Activated CD8-positive, alpha-beta memory T cell treated with anti-CD3 and anti-CD28 coated beads for 48 hours (primary cell): Measurements from ENCODE around the gene SPCS2.
"Not testable (repeated sequence)": the region's sequence is repeated elsewhere in the genome, so short reads cannot be mapped to it uniquely, and the experiment has no call there.

Source experiments
- DNase-seq, 3 experiments: peaks; one replicate each; pipeline ENCODE4 v3.0.0-alpha.2; 2020; ENCODE audit warnings: low read depth in 2 of 3, low spot score in 2 of 3

The SPCS2 gene

DNA sequence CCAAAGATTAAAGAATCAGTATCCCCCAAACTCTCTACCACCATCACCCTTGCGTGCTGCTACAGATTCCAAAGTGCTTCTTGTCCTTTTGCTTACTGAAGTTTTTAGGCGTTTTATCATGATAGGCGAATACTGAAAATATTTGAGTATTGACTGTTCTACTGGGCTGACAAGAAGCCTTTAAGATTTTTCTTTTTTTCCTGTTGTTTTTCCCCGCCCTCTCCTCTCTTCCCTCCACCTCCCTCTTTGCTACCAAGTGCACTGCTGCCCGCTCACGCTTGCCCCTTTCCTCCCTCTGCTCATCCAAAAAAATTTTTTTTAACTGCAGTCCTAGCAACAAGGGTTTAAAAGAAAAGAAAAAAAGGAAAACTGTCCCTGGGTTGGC lies 679 bp downstream of the SPCS2 start:
- DNase-seq, result no peak

DNA sequence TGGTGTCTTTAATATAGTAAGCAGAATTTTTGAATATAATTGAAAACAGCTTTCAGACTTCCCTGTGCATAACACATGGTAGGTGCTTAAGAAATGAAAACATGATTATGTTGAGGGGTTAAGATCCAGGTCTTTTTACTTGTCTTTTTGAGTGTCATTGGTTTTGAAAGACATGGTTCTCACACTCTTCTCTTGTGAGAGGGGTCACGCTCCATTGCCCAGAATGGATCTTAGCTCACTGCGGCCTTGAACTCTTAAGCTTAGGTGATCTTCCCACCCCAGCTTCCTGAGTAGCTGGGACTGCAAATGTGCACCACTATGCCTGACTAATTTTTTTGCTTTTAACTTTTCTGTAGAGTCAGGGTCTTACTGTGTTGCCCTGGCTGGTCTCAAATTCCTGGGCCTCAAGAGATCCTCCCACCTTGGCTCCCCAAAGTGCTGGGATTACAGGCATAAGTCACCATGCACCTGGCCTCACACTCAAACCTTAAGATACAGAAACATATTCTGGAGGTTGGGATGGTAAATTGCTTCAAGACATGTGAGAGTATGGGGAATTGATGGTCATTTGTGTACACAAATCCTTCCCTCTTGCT lies 1.4 kb downstream of the SPCS2 start:
- no peak for DNase-seq

DNA sequence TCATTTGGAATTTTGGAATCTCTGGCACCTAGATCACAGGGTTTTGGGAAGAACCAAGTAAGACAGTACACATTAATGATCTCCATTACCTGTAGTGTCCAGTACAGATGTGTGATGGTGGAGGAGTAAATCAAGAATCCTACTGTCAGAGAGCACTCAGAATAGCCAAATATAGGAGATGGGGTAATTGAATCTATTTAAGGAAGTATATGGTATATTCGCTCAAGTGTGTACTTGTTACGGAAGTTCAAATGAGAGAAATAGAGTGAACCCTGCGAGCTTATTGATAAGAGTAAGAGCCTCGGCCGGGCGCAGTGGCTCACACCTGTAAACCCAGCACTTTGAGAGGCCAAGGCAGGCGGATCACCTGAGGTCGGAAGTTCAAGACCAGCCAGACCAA lies 2.2 kb downstream of the SPCS2 start:
- DNase-seq, result no peak

GRCh38 chr11:74952752-74953151 lies 3.7 kb downstream of the SPCS2 start:
- no peak for DNase-seq

DNA sequence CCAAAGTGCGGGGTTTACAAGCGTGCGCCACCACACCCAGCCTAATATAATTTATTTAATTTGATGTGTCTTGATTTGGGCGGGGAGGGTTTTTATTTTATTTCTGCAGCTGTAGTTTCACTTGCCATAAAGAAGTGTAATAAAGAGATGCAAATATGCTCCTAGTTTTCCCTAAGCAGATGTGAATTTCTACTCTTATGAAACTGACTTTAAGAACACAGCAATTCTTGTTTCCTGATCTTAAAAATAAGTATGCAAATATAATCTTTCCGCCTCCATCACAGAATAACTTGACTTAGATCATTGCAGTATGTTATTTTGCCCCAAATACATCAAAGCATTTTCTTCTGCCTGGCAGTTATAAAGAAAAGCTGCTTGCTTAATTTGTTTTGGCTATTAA lies 4.4 kb downstream of the SPCS2 start:
- DNase-seq, result no peak

DNA sequence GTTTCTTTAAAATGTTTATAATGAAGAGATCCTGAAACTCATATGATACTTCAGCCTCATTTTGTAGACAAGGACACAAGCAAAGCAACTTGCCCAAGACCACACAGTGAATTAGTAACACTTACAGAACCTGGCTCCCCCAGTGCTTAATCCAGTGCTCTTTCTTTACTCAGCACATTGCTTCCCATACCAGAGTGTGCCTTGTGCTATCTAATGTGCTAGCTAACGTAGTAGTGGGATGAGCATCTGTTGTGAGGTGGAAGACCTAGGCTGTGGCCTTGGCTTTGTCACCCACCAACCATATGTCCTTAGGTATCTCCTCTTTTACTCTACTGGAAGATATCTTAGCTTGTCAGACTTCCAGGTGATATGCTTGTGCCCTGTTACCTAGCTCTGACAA lies 5.1 kb downstream of the SPCS2 start:
- no peak for DNase-seq

- DNase-seq, result no peak
Observed at GRCh38 chr11:74956397-74957015, 7.4 kb downstream of the SPCS2 start.

- DNase-seq, result no peak
Observed at GRCh38 chr11:74957937-74958629, 9.0 kb downstream of the SPCS2 start.

GRCh38 chr11:74960128-74960527 lies 11.1 kb downstream of the SPCS2 start:
- DNase-seq, result not testable (repeated sequence)

DNA sequence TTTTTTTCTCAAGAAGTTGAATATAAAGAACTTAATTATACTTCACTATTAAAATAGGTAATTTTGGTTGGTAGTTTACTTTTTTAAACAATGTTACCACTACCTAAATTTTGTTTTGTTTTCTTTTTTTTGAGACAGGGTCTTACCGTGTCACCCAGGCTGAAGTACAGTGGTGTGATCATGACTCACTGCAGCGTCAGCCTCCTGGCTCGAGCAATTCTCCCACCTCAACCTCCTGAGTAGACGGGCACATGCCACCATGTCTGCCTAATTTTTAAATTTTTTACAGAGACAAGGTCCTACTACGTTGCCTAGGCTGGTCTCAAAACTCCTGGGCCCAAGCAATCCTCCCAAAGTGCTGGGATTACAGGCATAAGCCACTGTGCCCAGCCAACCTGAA lies 17.6 kb downstream of the SPCS2 start:
- no peak for DNase-seq

GRCh38 chr11:74970852-74971395 lies 21.9 kb downstream of the SPCS2 start:
- no peak for DNase-seq

DNA sequence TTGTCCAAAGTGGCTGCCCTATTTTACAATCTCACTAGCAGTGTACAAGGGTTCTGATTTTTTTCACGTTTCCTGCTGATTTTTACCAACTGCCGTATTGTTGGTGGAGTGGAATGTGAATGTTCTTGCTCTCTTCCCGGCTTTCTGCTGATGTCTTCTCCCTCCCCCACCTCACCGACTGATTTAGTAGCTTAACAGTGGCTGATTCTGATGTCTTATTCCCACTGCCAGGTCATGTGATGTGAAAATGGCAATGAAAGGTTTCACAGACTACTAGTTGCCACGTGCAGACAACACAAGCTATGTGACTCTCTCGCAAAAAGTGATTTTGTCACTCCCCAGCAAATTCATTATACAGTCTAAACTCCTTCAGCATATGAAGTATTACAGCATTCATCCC lies 22.4 kb downstream of the SPCS2 start:
- no peak for DNase-seq

DNA sequence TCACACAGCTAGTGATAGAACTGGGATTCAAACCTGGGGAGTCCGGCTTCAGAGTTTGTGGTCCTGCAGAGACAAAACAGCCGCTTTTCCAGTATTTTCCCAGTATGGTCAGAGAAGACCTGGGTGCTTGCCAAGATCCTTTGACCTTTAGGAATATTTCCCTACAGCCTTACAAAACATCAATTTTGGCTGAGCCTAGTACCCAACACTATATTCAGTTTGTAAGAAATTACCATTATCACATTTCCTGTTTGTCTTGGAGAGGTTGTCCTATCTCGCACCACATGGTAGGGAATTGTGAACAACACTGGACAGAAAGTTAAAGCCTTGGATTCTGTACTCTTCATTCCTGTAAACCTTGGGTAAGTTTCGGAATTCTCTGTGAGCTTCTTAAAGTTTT lies 29.0 kb downstream of the SPCS2 start:
- DNase-seq, result no peak

- DNase-seq, result no peak
Observed at GRCh38 chr11:74980634-74981033, 31.6 kb downstream of the SPCS2 start.

DNA sequence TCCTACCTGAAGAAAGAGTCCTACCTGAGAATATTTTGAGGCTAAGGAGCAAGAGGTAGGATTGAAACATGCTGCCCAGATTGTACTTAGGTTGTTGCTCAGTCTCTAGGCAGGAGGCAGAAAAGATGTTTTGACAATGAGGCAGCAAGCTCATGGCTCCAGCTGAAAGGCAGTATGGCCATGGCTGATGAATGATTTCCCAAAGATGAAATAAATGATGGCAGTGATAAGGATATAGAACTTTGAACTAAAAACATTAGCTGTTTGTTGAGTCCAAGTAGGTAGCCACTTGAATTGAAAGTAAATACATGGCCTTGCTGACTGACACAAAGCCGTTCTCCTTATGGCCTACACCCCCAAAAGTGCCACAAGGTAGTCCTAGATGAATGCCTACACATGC lies 32.8 kb downstream of the SPCS2 start:
- DNase-seq, result no peak

- DNase-seq, result no peak
Observed at GRCh38 chr11:74984070-74984469, 35.0 kb downstream of the SPCS2 start.

DNA sequence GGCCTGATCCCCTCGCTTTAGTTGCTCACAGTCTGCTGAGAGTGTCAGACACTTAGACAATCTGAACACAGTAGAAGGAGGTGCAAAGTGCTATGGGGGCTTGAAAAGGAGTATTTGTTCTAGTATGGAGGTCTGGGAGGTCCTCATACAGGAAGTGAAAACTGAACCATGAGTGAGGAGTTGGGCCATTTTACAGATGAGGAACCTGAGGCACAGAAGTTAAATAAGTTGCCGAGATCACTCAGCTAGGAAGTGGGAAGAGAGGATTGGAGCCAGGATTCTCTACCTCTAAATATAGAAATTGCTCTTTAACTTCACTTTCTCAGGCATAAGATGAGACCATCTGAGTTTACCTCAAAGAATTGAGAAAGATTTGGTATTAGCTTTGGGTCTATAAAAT lies 35.7 kb downstream of the SPCS2 start:
- DNase-seq, result no peak

- peak; percentile 51 to 64 (median 62) for DNase-seq
Observed at GRCh38 chr11:74988541-74989259, 39.6 kb downstream of the SPCS2 start, which contains the start of gene NEU3. NEU3 (plus strand) TSS chr11:74988933; CDS start chr11:74989061, 128 bp downstream.

DNA sequence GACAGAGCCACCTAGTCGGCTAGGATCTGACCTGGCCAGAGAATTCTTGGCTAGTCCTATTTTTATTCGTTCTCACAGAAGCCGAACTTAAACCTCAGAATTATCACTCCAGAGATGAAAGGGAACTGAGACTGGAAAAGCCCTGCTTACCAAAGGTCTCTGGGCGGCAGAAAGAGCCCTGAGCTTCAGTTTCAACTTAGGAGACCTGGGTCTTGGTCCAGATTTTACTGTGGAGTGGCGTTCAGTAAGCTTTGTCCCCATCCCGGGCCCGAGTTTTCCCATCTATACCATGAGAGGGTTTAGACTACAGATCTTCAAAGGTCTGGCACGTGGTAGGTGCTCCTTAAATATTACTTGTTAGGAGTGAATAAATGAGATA lies 40.2 kb downstream of the SPCS2 start:
- DNase-seq, result peak in 1 of 3 experiments; percentile 2

GRCh38 chr11:74990150-74990549 lies 41.1 kb downstream of the SPCS2 start:
- DNase-seq, result not testable (repeated sequence)

DNA sequence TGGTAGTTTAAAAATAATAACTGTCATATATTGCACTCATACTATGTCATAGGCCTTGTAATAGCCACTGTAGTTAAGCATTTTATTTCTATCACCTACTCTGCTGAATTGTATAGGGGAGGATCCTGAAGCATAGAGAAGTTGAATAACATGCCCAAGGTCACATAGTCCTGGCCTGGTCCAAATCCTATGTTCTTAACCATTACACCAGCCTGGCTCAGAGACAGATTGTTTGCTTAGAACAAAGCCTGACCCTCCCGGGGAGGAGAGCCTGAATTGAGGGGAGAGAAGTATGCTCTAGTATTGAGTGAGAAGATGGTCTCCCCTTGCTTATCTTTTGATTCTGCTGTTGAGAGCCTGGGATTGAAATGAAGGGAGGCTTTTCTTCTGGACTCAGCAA lies 41.9 kb downstream of the SPCS2 start:
- no peak for DNase-seq

DNA sequence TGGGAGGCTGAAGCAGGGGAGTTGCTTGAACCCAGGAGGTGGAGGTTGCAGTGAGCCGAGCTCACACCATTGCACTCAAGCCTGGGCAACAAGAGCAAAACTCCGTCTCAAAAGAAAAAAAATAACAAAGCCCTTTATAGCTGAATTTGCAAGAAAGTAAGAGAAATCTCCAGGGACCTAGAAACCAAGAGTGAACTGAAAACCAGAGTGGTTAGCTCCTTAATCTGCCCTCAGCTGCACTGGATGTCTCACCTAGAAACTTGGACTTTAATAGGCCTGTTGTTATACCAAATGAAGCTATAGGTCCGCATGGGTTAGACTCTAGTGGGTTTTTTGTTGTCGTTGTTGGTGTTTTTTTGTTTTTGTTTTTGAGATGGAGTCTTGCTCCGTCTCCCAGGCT lies 43.8 kb downstream of the SPCS2 start:
- DNase-seq, result no peak
